GM10266 (cell line): ENCODE measurements around the gene ITGB8.
"Not testable (repeated sequence)": the region's sequence is repeated elsewhere in the genome, so short reads cannot be mapped to it uniquely, and the experiment has no call there.

Experiments
- DNase-seq: peaks from one replicate; pipeline ENCODE4 v3.0.0; 2012; ENCODE audit errors: extremely low spot score
- TF ChIP-seq, protein P1 (sequence below): IDR thresholded peaks from 2 replicates; pipeline ENCODE4 v1.5.1; 2012; ENCODE audit warnings: mild to moderate bottlenecking, low read depth; ENCODE audit not compliant: control insufficient read depth, insufficient read depth; ENCODE audit errors: missing control alignments

ITGB8 gene

DNA sequence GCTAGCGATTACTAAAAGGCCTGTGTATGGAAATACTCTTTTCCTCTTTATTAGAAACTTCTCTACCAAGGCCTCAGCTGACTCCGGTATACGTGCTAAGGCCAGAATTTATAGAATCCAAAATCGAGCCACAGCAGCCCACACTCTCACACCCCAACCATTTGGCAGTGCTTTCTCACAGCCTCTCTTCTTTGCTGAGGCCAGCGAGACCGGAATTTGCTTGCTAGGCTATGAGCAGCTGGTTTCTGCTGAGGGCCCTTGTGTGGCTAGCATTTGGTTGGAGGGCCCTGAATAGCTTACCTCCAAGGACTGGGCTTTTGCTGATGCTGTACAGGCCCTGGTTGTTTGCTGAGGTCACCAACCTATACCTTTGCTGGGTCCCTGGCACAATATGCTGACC lies 46.1 kb downstream of the ITGB8 start:
- TF ChIP-seq, protein P1, sequence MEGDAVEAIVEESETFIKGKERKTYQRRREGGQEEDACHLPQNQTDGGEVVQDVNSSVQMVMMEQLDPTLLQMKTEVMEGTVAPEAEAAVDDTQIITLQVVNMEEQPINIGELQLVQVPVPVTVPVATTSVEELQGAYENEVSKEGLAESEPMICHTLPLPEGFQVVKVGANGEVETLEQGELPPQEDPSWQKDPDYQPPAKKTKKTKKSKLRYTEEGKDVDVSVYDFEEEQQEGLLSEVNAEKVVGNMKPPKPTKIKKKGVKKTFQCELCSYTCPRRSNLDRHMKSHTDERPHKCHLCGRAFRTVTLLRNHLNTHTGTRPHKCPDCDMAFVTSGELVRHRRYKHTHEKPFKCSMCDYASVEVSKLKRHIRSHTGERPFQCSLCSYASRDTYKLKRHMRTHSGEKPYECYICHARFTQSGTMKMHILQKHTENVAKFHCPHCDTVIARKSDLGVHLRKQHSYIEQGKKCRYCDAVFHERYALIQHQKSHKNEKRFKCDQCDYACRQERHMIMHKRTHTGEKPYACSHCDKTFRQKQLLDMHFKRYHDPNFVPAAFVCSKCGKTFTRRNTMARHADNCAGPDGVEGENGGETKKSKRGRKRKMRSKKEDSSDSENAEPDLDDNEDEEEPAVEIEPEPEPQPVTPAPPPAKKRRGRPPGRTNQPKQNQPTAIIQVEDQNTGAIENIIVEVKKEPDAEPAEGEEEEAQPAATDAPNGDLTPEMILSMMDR = no peak
- no peak for DNase-seq

DNA sequence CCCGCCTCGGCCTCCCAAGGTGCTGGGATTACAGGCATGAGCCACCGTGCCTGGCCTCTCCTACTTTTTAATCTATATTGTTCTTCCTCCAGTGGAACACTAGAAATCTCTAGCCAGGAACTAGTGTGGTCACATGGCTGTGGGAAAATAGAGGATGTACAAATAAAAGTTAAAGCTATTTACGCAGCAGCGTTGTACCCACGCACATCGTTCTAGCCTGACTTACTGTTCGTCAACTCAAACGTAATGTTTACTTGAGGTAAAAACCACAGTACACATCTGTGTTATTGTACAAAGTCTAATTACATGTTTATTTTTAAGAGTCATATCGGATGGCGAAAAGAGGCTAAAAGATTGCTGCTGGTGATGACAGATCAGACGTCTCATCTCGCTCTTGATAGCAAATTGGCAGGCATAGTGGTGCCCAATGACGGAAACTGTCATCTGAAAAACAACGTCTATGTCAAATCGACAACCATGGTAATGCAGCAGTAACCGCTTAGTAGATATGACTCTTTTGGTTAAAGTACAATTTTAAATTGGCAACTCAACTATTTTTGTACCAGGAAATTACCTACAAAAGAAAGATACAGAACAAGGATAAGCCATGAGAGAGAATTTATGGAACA lies 50.8 kb downstream of the ITGB8 start:
- DNase-seq = no peak

DNA sequence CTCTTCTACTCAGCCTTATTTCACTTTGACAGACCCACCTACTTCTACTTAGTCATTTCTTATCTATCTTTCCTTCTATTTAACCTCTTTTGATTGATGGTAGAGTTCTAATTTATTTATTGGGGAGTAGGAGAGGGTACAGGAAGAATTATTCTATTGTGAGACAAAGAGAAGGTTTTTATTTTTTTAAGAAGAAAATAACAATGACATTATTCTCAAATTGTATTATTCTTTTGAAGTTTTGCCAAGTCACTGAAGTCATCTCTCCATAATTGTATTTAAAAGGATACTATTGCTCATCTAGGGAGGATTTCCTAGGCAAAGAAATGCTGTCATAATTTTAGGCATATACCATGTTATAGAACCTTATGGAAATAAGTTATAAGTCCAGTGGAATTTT lies 52.7 kb downstream of the ITGB8 start:
- TF ChIP-seq, protein P1 = no peak
- DNase-seq = no peak

More for the DNA sequence above, 50.8 kb downstream of the ITGB8 start:
- TF ChIP-seq, protein P1 = no peak

DNA sequence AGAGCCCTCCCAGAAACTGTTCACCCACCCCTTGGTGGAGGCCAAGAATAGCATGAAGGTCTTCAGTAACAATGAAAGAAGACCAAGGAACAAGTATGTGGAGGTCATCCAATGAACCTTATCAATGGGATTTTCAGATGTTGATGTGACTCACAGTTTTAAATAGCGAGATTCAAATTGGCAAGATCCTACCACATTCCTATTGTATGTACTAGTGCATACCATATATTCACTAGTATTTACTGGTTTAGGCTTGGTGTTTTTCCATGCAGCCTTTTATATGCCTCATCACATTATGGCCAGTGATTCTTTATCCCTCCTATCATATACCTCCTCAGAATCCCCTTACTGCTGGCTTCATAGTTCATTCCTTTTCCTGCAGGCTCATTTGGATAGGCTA lies 54.4 kb downstream of the ITGB8 start:
- DNase-seq = no peak
- TF ChIP-seq, protein P1 = no peak

DNA sequence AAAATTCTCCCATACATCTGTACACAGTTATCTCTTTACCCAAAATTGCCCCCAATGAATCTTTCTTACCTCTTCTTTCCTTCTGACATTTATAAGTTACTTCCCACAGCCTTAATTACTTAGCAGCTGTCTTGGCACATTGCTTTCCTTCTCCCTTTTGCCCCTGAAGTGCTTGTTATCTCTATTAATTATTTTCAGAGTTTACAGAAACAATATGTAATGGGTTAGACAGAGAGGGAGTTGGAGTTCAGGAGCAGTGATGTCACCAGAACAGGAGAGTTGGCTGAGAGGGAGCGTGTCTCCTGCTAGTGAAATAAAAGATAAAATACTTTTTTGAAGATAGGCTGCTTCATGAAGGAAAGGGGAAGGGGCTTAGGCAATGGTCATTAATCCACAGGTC lies 57.4 kb downstream of the ITGB8 start:
- TF ChIP-seq, protein P1 = no peak
- DNase-seq = no peak

DNA sequence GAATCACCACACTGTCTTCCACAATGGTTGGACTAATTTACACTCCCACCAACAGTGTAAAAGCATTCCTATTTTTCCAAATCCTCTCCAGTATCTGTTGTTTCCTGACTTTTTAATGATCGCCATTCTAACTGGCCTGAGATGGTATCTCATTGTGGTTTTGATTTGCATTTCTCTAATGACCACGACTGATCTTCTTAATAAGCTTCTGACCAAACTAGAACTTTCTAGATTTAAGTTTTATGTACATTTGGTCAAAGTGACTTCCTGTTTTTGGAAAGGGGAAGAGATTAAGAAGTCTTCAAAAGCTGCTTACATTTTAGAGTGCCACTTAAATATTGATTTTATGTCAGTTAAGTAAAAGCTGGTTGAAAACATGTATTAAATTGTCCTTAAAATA lies 58.5 kb downstream of the ITGB8 start:
- DNase-seq = not testable (repeated sequence)

DNA sequence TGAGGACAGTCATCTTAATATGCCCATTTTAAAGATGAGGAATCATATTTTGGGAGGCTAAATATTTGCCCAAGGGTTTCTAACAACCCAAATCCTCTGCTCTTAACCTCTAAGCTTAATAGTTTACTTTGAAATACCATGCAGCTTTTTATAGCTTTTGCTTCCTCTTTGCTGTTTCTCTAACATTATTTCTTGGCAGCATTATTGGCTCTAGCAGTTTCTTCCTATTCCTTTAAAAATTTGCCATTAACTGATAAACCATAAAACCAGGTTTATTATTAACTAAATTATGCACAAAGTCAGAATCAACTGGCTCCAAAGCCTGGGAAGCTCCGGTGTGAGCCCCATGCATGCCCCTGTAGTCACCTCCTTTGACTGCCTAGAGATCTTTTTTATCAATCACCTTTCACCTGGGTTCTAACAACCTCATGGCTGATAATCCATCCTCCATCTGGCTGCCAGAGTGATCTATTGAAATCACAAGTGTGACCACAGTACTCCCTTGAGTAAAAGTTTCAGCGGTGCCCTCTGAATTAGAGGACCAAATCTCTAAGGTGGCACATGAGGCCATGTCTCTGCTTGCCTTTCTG lies 62.4 kb downstream of the ITGB8 start:
- TF ChIP-seq, protein P1 = no peak
- no peak for DNase-seq
